GM19397 (cell line): Measurements from ENCODE around the gene TLCD5.

Experiments used
- ATAC-seq: cut with Tn5 transposase; IDR thresholded peaks from one replicate; pipeline ENCODE4 v1.9.1; 2021; ENCODE audit warnings: mild to moderate bottlenecking, moderate library complexity; ENCODE audit not compliant: unreplicated experiment

TLCD5 gene

GRCh38 chr11:120375076-120375475 is 50.0 kb downstream of the TLCD5 start:
- ATAC-seq = no peak

- no peak for ATAC-seq
Measured at GRCh38 chr11:120376547-120377182, 51.6 kb downstream of the TLCD5 start.

GRCh38 chr11:120378474-120378873 is 53.4 kb downstream of the TLCD5 start:
- ATAC-seq = no peak

- no peak for ATAC-seq
Measured at GRCh38 chr11:120381401-120381800, 56.3 kb downstream of the TLCD5 start.
